ENCODE data around the gene MAP3K19.
"Not testable (repeated sequence)": the region's sequence is repeated elsewhere in the genome, so short reads cannot be mapped to it uniquely, and the experiment has no call there.

MAP3K19 gene

GRCh38 chr2:134980639-134981038 is 66.6 kb downstream of the MAP3K19 start:
- TF ChIP-seq, protein P1, sequence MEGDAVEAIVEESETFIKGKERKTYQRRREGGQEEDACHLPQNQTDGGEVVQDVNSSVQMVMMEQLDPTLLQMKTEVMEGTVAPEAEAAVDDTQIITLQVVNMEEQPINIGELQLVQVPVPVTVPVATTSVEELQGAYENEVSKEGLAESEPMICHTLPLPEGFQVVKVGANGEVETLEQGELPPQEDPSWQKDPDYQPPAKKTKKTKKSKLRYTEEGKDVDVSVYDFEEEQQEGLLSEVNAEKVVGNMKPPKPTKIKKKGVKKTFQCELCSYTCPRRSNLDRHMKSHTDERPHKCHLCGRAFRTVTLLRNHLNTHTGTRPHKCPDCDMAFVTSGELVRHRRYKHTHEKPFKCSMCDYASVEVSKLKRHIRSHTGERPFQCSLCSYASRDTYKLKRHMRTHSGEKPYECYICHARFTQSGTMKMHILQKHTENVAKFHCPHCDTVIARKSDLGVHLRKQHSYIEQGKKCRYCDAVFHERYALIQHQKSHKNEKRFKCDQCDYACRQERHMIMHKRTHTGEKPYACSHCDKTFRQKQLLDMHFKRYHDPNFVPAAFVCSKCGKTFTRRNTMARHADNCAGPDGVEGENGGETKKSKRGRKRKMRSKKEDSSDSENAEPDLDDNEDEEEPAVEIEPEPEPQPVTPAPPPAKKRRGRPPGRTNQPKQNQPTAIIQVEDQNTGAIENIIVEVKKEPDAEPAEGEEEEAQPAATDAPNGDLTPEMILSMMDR (IDR thresholded peaks at IDR 0.05; ENCODE audit: low read depth, low read length) = no peak
- no peak overlapping the region for H3K4me3 ChIP-seq (ENCODE audit: low read depth, low read length)

GRCh38 chr2:134979221-134979620 is 68.0 kb downstream of the MAP3K19 start:
- TF ChIP-seq, protein P1 (IDR thresholded peaks at IDR 0.05; ENCODE audit: low read depth, low read length) = no peak
- no peak overlapping the region for H3K4me3 ChIP-seq (ENCODE audit: low read depth, low read length)

DNA sequence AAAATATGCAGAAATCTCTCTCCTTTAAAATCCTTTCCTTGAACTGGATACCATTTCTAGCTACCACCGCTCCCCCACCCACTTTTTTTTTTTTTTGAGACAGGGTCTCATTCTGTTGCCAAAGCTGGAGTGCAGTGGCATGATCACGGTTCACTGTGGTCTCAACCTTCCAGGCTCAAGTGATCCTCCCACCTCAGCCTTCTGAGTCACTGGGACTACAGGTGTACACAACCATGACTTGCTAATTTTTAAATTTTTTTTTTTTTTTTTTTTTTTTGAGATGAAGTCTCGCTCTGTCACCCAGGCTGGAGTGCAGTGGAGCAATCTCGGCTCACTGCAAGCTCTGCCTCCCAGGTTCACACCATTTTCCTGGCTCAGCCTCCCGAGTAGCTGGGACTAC is 70.1 kb downstream of the MAP3K19 start:
- H3K4me3 ChIP-seq (ENCODE audit: low read depth, low read length) = not testable (repeated sequence)

- TF ChIP-seq, protein P1 (IDR thresholded peaks at IDR 0.05; ENCODE audit: low read depth, low read length) = no peak
- H3K4me3 ChIP-seq (ENCODE audit: low read depth, low read length) = no peak overlapping the region
Observed at GRCh38 chr2:134976074-134976702, 71.1 kb downstream of the MAP3K19 start.

DNA sequence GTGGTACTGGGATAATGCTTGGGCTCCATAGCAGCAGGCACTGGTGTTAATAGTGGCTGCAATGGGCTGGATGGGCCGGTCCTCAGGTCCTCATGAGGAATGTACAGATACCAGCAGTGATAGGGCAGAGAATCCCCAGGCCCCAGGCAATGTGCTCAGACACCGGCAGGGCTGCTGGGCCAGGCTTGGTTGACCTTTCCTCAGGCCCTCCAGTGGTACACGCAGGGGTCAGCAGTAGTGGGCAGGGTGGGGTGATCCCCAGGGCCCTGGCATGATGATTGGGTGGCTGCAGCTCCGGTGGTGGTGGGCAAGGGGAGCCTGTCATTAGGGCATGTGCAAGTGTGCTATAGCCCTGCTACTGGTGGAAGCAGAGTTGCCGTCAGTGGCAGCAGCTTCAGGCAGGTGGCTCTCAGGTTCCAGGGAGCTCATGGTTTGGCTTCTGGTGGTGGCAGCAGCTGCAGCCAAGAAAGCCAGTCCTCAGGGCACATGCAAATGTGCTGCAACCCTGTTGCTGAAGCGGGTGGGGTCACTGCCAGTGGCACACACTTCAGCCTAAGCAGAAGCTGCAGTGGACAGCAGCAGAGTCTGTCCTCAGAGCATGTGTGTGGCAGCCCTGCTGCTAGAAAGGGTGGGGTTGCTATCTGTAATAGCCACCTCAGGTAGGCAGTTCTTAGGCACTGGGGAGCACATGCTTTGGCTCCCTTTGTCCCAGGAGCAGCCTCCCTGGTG is 71.8 kb downstream of the MAP3K19 start:
- no peak overlapping the region for H3K4me3 ChIP-seq (ENCODE audit: low read depth, low read length)

GRCh38 chr2:134973241-134974138 is 73.8 kb downstream of the MAP3K19 start:
- TF ChIP-seq, protein P1 (IDR thresholded peaks at IDR 0.05; ENCODE audit: low read depth, low read length) = no peak
- no peak overlapping the region for H3K4me3 ChIP-seq (ENCODE audit: low read depth, low read length)

More for the DNA sequence above, 71.8 kb downstream of the MAP3K19 start:
- TF ChIP-seq, protein P1 (IDR thresholded peaks at IDR 0.05; ENCODE audit: low read depth, low read length) = no peak

DNA sequence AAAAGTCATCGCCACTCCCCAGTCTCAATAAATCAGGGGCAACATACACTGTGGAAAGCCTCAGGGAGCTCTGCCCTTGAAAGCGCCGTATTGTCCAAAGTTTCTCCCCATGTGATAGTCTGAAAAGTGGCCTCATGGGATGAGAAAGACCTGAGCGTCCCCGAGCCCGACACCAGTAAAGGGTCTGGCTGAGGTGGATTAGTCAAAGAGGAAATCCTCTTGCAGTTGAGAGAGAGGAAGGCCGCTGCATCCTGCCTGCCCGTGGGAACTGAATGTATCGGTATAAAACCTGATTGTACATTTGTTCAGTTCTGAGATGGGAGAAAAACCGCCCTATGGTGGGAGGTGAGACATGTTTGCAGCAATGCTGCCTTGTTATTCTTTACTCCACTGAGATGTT is 80.1 kb downstream of the MAP3K19 start:
- H3K4me3 ChIP-seq (ENCODE audit: low read depth, low read length) = not testable (repeated sequence)

GRCh38 chr2:134957477-134957876 is 89.8 kb downstream of the MAP3K19 start:
- H3K4me3 ChIP-seq (ENCODE audit: low read depth, low read length) = no peak overlapping the region
- TF ChIP-seq, protein P1 (IDR thresholded peaks at IDR 0.05; ENCODE audit: low read depth, low read length) = no peak
